SK-N-SH (cell line): ENCODE data around the gene RARB. TPM values are rescaled to one million over a fixed set of nuclear protein-coding genes. Genes with fewer than 3 reads are reported as not detected.

Experiments used
- CTCF ChIA-PET: fragments of 300-600, 350-600 bp; formaldehyde crosslinking; extraction: SDS; loops from one replicate; lab custom pipeline; 2021; lab: Yijun Ruan, JAX
- POLR2A ChIA-PET: fragments of 350-600 bp; sonication (Branson Sonifier 250); formaldehyde crosslinking; extraction: SDS; loops from one replicate; lab custom pipeline; 2020; ENCODE audit warnings: antibody characterized with exemption, inconsistent platforms; lab: Yijun Ruan, JAX
- DNase-seq: peaks from one replicate; pipeline ENCODE4 v3.0.0; 2012
- H2AFZ ChIP-seq: fragments of 200-600 bp; sonication (generic); 2 replicates; pipeline ENCODE4 v1.8.1; 2016; ENCODE audit warnings: antibody characterized with exemption, mild to moderate bottlenecking, low read depth
- H3F3A ChIP-seq: fragments of 200-600 bp; sonication (generic); replicated peaks from 2 replicates; pipeline ENCODE3; 2016; ENCODE audit warnings: antibody characterized with exemption, mild to moderate bottlenecking; ENCODE audit not compliant: insufficient read depth
- H3K27ac ChIP-seq, 2 experiments: fragments of 200-500 bp in 1 of 2; fragments of 200-600 bp in 1 of 2; sonication (Bioruptor generic) in 1 of 2; sonication (generic), shearing (Covaris generic) in 1 of 2; 2 replicates each; pipeline versions ENCODE4 v1.5.1 to v1.6.1; 2014 to 2016; ENCODE audit warnings: low read depth in 2 of 2, inconsistent platforms in 1 of 2, low read length in 1 of 2, mild to moderate bottlenecking in 1 of 2, mixed read lengths in 1 of 2
- H3K27me3 ChIP-seq: fragments of 200-600 bp; sonication (generic), shearing (Covaris generic); 2 replicates; pipeline ENCODE4 v1.6.1; 2016; ENCODE audit warnings: mixed run types; ENCODE audit not compliant: insufficient read depth
- H3K36me3 ChIP-seq, 2 experiments: fragments of 200-500 bp in 1 of 2; fragments of 200-600 bp in 1 of 2; sonication (Bioruptor generic) in 1 of 2; sonication (generic) in 1 of 2; replicated peaks in 1 of 2; 2 replicates each; pipeline versions ENCODE3 to v1.5.1; 2014 to 2016; ENCODE audit warnings: low read length in 1 of 2, mild to moderate bottlenecking in 1 of 2; ENCODE audit not compliant: insufficient read depth in 2 of 2, control insufficient read depth in 1 of 2
- H3K4me1 ChIP-seq, 2 experiments: fragments of 200-500 bp in 1 of 2; fragments of 200-600 bp in 1 of 2; sonication (Bioruptor generic) in 1 of 2; sonication (generic), shearing (Covaris generic) in 1 of 2; 2 replicates each; pipeline versions ENCODE4 v1.5.1 to v1.6.1; 2014 to 2016; ENCODE audit warnings: low read depth in 1 of 2, low read length in 1 of 2, mixed run types in 1 of 2; ENCODE audit not compliant: insufficient read depth in 2 of 2, control insufficient read depth in 1 of 2
- H3K4me2 ChIP-seq: fragments of 200-600 bp; sonication (generic), shearing (Covaris generic); 2 replicates; pipeline ENCODE4 v1.6.1; 2017; ENCODE audit warnings: mixed run types
- H3K4me3 ChIP-seq, 2 experiments: fragments of 200-500 bp in 1 of 2; fragments of 200-600 bp in 1 of 2; sonication (Bioruptor generic) in 1 of 2; sonication (generic), shearing (Covaris generic) in 1 of 2; 2 replicates each; pipeline versions ENCODE4 v1.5.1 to v1.8.1; 2014 to 2016; ENCODE audit warnings: low read depth in 2 of 2, inconsistent platforms in 1 of 2, low read length in 1 of 2, mild to moderate bottlenecking in 1 of 2, mixed read lengths in 1 of 2, moderate library complexity in 1 of 2
- H3K79me2 ChIP-seq: fragments of 200-600 bp; sonication (generic); 2 replicates; pipeline ENCODE4 v1.8.1; 2017; ENCODE audit warnings: mild to moderate bottlenecking; ENCODE audit not compliant: insufficient read depth
- H3K9ac ChIP-seq: fragments of 200-600 bp; sonication (generic); 2 replicates; pipeline ENCODE4 v1.6.1; 2017; ENCODE audit warnings: mixed run types
- H3K9me2 ChIP-seq: fragments of 200-600 bp; sonication (generic); 2 replicates; pipeline ENCODE4 v1.6.1; 2017; ENCODE audit warnings: mixed run types
- H3K9me3 ChIP-seq: fragments of 200-600 bp; sonication (generic); 2 replicates; pipeline ENCODE4 v1.6.1; 2017; ENCODE audit warnings: mixed run types, mild to moderate bottlenecking, moderate library complexity
- H4K20me1 ChIP-seq: fragments of 200-600 bp; sonication (generic); 2 replicates; pipeline ENCODE4 v1.6.1; 2017; ENCODE audit warnings: mild to moderate bottlenecking, mixed run types; ENCODE audit not compliant: insufficient read depth
- CHD2 ChIP-seq: fragments of 150-350 bp; IDR thresholded peaks from 2 replicates; pipeline ENCODE4 v1.6.1; 2018; ENCODE audit warnings: low read length; ENCODE audit not compliant: partially characterized antibody
- CTCF ChIP-seq: fragments of 200-600 bp; sonication (generic); IDR thresholded peaks from 2 replicates; pipeline ENCODE4 v1.6.1; 2017; ENCODE audit warnings: antibody characterized with exemption, mild to moderate bottlenecking, moderate library complexity
- EZH2phosphoT487 ChIP-seq: fragments of 200-600 bp; sonication (generic); IDR thresholded peaks from 2 replicates; pipeline ENCODE4 v1.6.1; 2017; ENCODE audit warnings: low read depth, mixed run types, mild to moderate bottlenecking, antibody characterized with exemption, moderate library complexity, borderline replicate concordance
- FOSL2 ChIP-seq: IDR thresholded peaks from 2 replicates; pipeline ENCODE4 v1.4.0; 2012; ENCODE audit warnings: low read depth, mild to moderate bottlenecking, moderate library complexity, borderline replicate concordance
- GABPA ChIP-seq: IDR thresholded peaks from 2 replicates; pipeline ENCODE4 v1.4.0; 2012; ENCODE audit warnings: low read depth, mild to moderate bottlenecking
- GATA2 ChIP-seq: sonication (generic); formaldehyde crosslinking; IDR thresholded peaks from 2 replicates; pipeline ENCODE4 v1.5.0; 2020; ENCODE audit warnings: mild to moderate bottlenecking, missing genetic modification reagents
- JUND ChIP-seq: IDR thresholded peaks from 2 replicates; pipeline ENCODE4 v1.4.0; 2012
- MEF2A ChIP-seq: IDR thresholded peaks from 2 replicates; pipeline ENCODE4 v1.4.0; 2012; ENCODE audit warnings: low read depth, borderline replicate concordance
- PBX3 ChIP-seq: IDR thresholded peaks from 2 replicates; pipeline ENCODE4; 2012
- RFX5 ChIP-seq: IDR thresholded peaks from 2 replicates; pipeline ENCODE4 v1.6.1; 2012; ENCODE audit warnings: mild to moderate bottlenecking, improper control_type of control experiment, low read length
- RXRA ChIP-seq: IDR thresholded peaks from 2 replicates; pipeline ENCODE4 v1.4.0; 2012; ENCODE audit warnings: low read depth, mild to moderate bottlenecking, borderline replicate concordance
- SIN3A ChIP-seq: IDR thresholded peaks from 2 replicates; pipeline ENCODE4 v1.6.1; 2012; ENCODE audit warnings: low read depth, mild to moderate bottlenecking, low read length, moderate library complexity, borderline replicate concordance
- SMC3 ChIP-seq: IDR thresholded peaks from 2 replicates; pipeline ENCODE4 v1.6.1; 2012; ENCODE audit warnings: low read depth, low read length, improper control_type of control experiment
- USF2 ChIP-seq: fragments of 150-350 bp; IDR thresholded peaks from 2 replicates; pipeline ENCODE4 v1.6.1; 2017; ENCODE audit warnings: antibody characterized with exemption, low read length, low read depth, borderline replicate concordance
- WGBS: methylation state at CpG from one replicate; pipeline ENCODE4 v1.1.6; 2017; ENCODE audit warnings: low lambda C conversion rate; 5-methylcytosine and 5-hydroxymethylcytosine counted together
- polyA plus RNA-seq, 3 experiments: library from polyadenylated mRNA; depleted of rRNA; stranded (reverse); fragments of >200 nt; gene quantifications; 2 replicates each; pipeline ENCODE4 v1.2.3, GENCODE V29; 2012
- TF ChIP-seq, protein P1 (sequence below): IDR thresholded peaks from 2 replicates; pipeline ENCODE4 v1.4.0; 2012; ENCODE audit warnings: low read depth, borderline replicate concordance

The RARB gene
- polyA plus RNA-seq, 1 of the 3 experiments (the other 2 are of a cell fraction): 10.7 TPM

- Histone ChIP-seq H3K79me2 (peaks cover 8% of the 10 kb centered on the region; the same call in 1 of the 2 replicates), H3K4me2 (no peak overlapping the region), H2AFZ (no peak overlapping the region), H3K4me1 (peaks cover 0 to 5% of the 10 kb centered on the region in 2 experiments; a peak in 2 of 4 replicates), H3K36me3 (no peaks in the 10 kb centered on the region), H3K9me3 (no peaks in the 10 kb centered on the region), H3F3A (peaks cover 4% of the 10 kb centered on the region), H3K27me3 (no peaks in the 10 kb centered on the region), H3K9me2 (no peaks in the 10 kb centered on the region), H3K9ac (no peak overlapping the region), H4K20me1 (no peaks in the 10 kb centered on the region), H3K27ac (no peak overlapping the region), H3K4me3 (no peak overlapping the region)
- DNase-seq: no peak
- ChIA-PET CTCF (interaction anchor here (1.2 kb wide), 1 partner anchor 38 kb away, joined by 3 read pairs; no protein-coding TSS in a partner anchor), POLR2A (no interaction called here)
- TF ChIP-seq PBX3 (no peak), CHD2 (no peak), GATA2 (CRISPR knock-in tag) (no peak), SIN3A (no peak), CTCF (no peak), EZH2phosphoT487 (no peak), RFX5 (no peak), JUND (no peak), MEF2A (no peak), GABPA (no peak), RXRA (no peak), USF2 (no peak), SMC3 (no peak), FOSL2 (no peak)
- TF ChIP-seq, protein P1, sequence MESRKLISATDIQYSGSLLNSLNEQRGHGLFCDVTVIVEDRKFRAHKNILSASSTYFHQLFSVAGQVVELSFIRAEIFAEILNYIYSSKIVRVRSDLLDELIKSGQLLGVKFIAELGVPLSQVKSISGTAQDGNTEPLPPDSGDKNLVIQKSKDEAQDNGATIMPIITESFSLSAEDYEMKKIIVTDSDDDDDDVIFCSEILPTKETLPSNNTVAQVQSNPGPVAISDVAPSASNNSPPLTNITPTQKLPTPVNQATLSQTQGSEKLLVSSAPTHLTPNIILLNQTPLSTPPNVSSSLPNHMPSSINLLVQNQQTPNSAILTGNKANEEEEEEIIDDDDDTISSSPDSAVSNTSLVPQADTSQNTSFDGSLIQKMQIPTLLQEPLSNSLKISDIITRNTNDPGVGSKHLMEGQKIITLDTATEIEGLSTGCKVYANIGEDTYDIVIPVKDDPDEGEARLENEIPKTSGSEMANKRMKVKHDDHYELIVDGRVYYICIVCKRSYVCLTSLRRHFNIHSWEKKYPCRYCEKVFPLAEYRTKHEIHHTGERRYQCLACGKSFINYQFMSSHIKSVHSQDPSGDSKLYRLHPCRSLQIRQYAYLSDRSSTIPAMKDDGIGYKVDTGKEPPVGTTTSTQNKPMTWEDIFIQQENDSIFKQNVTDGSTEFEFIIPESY: no peak
- WGBS: 70% methylated on average over 2 of the region's 2 CpGs
Observed at GRCh38 chr3:25555695-25556437, 127.8 kb downstream of the RARB start.
